ENCODE measurements around the gene MARCHF6.
"Not testable (repeated sequence)": the region's sequence is repeated elsewhere in the genome, so short reads cannot be mapped to it uniquely, and the experiment has no call there.

DNA sequence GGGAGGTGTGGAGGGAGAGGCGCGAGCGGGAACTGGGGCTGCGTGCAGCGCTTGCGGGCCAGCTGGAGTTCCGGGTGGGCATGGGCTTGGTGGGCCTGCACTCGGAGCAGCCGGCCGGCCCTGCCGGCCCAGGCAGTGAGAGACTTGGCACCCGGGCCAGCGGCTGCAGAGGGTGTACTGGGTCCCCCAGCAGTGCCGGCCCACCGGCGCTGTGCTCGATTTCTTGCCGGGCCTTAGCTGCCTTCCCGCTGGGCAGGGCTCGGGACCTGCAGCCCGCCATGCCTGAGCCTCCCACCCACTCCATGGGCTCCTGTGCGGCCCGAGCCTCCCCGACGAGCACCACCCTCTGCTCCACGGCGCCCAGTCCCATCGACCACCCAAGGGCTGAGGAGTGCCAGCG lies 21.7 kb downstream of the MARCHF6 start:
- TF ChIP-seq, protein P1, sequence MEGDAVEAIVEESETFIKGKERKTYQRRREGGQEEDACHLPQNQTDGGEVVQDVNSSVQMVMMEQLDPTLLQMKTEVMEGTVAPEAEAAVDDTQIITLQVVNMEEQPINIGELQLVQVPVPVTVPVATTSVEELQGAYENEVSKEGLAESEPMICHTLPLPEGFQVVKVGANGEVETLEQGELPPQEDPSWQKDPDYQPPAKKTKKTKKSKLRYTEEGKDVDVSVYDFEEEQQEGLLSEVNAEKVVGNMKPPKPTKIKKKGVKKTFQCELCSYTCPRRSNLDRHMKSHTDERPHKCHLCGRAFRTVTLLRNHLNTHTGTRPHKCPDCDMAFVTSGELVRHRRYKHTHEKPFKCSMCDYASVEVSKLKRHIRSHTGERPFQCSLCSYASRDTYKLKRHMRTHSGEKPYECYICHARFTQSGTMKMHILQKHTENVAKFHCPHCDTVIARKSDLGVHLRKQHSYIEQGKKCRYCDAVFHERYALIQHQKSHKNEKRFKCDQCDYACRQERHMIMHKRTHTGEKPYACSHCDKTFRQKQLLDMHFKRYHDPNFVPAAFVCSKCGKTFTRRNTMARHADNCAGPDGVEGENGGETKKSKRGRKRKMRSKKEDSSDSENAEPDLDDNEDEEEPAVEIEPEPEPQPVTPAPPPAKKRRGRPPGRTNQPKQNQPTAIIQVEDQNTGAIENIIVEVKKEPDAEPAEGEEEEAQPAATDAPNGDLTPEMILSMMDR (IDR thresholded peaks at IDR 0.05): not testable (repeated sequence)
- TF ChIP-seq POLR2A (IDR thresholded peaks at IDR 0.05): not testable (repeated sequence)
